HG03097 (cell line): ENCODE measurements around the gene JAK2.
"Not testable (repeated sequence)": the region's sequence is repeated elsewhere in the genome, so short reads cannot be mapped to it uniquely, and the experiment has no call there.

Experiments
- ATAC-seq: cut with Tn5 transposase; IDR thresholded peaks from one replicate; pipeline ENCODE4 v1.9.1; 2021; ENCODE audit not compliant: unreplicated experiment, low FRiP score

The JAK2 gene

GRCh38 chr9:4979239-4979638 lies 5.8 kb upstream of the JAK2 start:
- no peak for ATAC-seq

- ATAC-seq: no peak
These were observed 4.9 kb upstream of the JAK2 start for GRCh38 chr9:4980086-4980727.

- ATAC-seq: no peak
These were observed 2.2 kb upstream of the JAK2 start for GRCh38 chr9:4982721-4983482.

GRCh38 chr9:4983601-4984165 lies 1.4 kb upstream of the JAK2 start:
- ATAC-seq: no peak

GRCh38 chr9:4984171-4984620 lies 876 bp upstream of the JAK2 start:
- no peak for ATAC-seq

GRCh38 chr9:4985386-4986266 lies 554 bp downstream of the JAK2 start:
- peak; percentile 32 for ATAC-seq

GRCh38 chr9:4986296-4986695 lies 1.2 kb downstream of the JAK2 start:
- ATAC-seq: no peak

- ATAC-seq: no peak
These were observed 1.7 kb downstream of the JAK2 start for GRCh38 chr9:4986783-4987182.

- no peak for ATAC-seq
These were observed 2.9 kb downstream of the JAK2 start for GRCh38 chr9:4987961-4988421.

GRCh38 chr9:4992872-4993271 lies 7.8 kb downstream of the JAK2 start:
- no peak for ATAC-seq

GRCh38 chr9:4994166-4994890 lies 9.3 kb downstream of the JAK2 start:
- ATAC-seq: no peak

GRCh38 chr9:4997196-4997595 lies 12.1 kb downstream of the JAK2 start:
- no peak for ATAC-seq

- no peak for ATAC-seq
These were observed 12.6 kb downstream of the JAK2 start for GRCh38 chr9:4997631-4998030.

- no peak for ATAC-seq
These were observed 17.7 kb downstream of the JAK2 start for GRCh38 chr9:5002811-5003210.

- ATAC-seq: no peak
These were observed 19.4 kb downstream of the JAK2 start for GRCh38 chr9:5004481-5004880.

- ATAC-seq: no peak
These were observed 23.1 kb downstream of the JAK2 start for GRCh38 chr9:5008202-5008601.

- ATAC-seq: no peak
These were observed 28.3 kb downstream of the JAK2 start for GRCh38 chr9:5013374-5013773.

- no peak for ATAC-seq
These were observed 30.9 kb downstream of the JAK2 start for GRCh38 chr9:5015934-5016333.

GRCh38 chr9:5025416-5025815 lies 40.3 kb downstream of the JAK2 start:
- no peak for ATAC-seq

GRCh38 chr9:5031941-5032340 lies 46.9 kb downstream of the JAK2 start:
- not testable (repeated sequence) for ATAC-seq
